Activated CD4-positive, alpha-beta T cell treated with anti-CD3 and anti-CD28 coated beads, Interleukin-2, amount 50 U/mL, for 1 hour (primary cell): ENCODE data around the gene LRRK1.

ENCODE experiments used
- DNase-seq: peaks from one replicate; pipeline ENCODE4 v3.0.0-alpha.2; 2020

Gene LRRK1

GRCh38 chr15:100918034-100918689, 995 bp upstream of the LRRK1 start:
- DNase-seq, result peak; percentile 54

GRCh38 chr15:100919481-100920405, 586 bp downstream of the LRRK1 start:
- no peak for DNase-seq

GRCh38 chr15:100920516-100921135, 1.5 kb downstream of the LRRK1 start:
- DNase-seq, result no peak

GRCh38 chr15:100922192-100923040, 3.3 kb downstream of the LRRK1 start:
- DNase-seq, result no peak

GRCh38 chr15:100923076-100923475, 3.9 kb downstream of the LRRK1 start:
- DNase-seq, result no peak

GRCh38 chr15:100923902-100924301, 4.7 kb downstream of the LRRK1 start:
- no peak for DNase-seq

- no peak for DNase-seq
These were observed 5.3 kb downstream of the LRRK1 start for GRCh38 chr15:100924436-100924835.

GRCh38 chr15:100925480-100925879, 6.3 kb downstream of the LRRK1 start:
- DNase-seq, result no peak

GRCh38 chr15:100926258-100926657, 7.1 kb downstream of the LRRK1 start:
- DNase-seq, result no peak

- no peak for DNase-seq
These were observed 8.0 kb downstream of the LRRK1 start for GRCh38 chr15:100926971-100927756.

GRCh38 chr15:100928632-100929280, 9.6 kb downstream of the LRRK1 start:
- no peak for DNase-seq

GRCh38 chr15:100929641-100930042, 10.5 kb downstream of the LRRK1 start:
- DNase-seq, result no peak

- no peak for DNase-seq
These were observed 11.2 kb downstream of the LRRK1 start for GRCh38 chr15:100930306-100930848.

- no peak for DNase-seq
These were observed 12.2 kb downstream of the LRRK1 start for GRCh38 chr15:100931143-100931890.

GRCh38 chr15:100932676-100933348, 13.7 kb downstream of the LRRK1 start:
- DNase-seq, result no peak

- no peak for DNase-seq
These were observed 15.0 kb downstream of the LRRK1 start for GRCh38 chr15:100934166-100934565.

GRCh38 chr15:100934726-100935125, 15.6 kb downstream of the LRRK1 start:
- no peak for DNase-seq

- DNase-seq, result no peak
These were observed 18.0 kb downstream of the LRRK1 start for GRCh38 chr15:100937171-100937570.

- DNase-seq, result no peak
These were observed 20.6 kb downstream of the LRRK1 start for GRCh38 chr15:100939791-100940190.
